NCI-H1694 (cell line): ENCODE results near the gene ADAMTS13.
A peak's percentile ranks its signal among the peaks of the same experiment; 100 is the strongest.
"Not testable (repeated sequence)": the region's sequence is repeated elsewhere in the genome, so short reads cannot be mapped to it uniquely, and the experiment has no call there.

ENCODE experiments used
- DNase-seq: peaks from one replicate; lab custom pipeline; 2025; lab: John Stamatoyannopoulos, UW

ADAMTS13 gene

GRCh38 chr9:133421615-133422542 lies at the start of gene ADAMTS13:
ADAMTS13 (plus strand) TSS chr9:133422367; CDS start chr9:133422444, 77 bp downstream.
- DNase-seq: no peak

DNA sequence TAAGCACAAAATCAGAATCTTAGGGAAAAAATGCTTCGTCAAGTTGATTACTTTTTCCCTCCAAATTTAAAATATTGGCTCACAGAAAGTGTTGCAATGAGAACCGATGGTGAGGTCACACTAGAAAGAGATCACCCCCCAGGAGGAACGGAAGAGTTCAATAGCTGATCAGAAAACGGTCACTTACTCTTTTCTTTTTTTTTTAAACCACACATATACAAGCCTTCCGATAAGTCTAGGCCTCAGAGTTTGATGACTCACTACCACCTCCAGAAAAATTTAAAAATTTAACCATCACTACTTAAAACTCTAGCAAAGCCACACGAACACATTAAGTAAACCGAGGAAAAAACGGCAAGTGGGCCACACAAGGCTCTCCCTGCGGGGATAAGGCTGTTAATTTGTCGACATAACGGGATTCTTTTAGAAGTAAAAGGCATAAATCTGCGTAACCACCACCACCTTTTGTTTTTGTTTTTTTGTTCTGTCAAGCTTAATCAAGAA lies 47.5 kb upstream of the ADAMTS13 start:
- no peak for DNase-seq

DNA sequence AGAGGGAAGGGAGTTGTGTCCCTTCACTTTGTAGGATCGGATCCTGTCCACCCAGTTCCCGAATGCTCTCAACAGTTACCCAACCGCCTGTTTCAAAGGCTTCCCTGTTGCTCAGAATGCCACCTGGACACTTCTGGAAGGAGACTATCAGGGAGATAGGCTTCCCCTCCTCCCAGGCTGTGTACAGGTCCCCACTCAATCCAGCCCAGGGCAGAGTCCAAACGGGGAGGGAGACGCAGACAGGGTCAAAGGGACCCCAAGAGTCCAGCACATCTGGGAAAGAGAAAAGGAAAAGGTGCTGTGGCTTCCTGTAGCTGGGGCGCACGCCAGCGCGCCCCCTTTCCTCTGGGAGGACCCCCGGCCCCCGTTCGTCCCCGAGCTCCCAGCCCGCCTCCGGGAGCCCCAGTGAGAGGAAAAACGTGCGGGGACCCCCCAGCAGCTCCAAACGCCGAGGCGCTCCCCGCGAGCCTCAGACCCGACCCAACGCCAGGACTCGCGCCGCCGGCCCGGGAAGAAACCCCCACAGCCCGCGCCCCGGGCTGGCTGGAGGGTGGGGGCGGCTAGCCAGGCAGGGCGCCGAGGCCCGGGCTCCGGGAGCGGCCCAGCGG lies 46.9 kb upstream of the ADAMTS13 start:
- DNase-seq: no peak

- DNase-seq: peak; percentile 80
These were observed 46.2 kb upstream of the ADAMTS13 start, which contains the start of the genes STKLD1 and SURF4 for GRCh38 chr9:133375724-133376654. STKLD1 (plus strand) TSS chr9:133376366; CDS start chr9:133376474, 108 bp downstream. SURF4 (minus strand) TSS chr9:133376060; CDS start chr9:133375969, 91 bp downstream.

DNA sequence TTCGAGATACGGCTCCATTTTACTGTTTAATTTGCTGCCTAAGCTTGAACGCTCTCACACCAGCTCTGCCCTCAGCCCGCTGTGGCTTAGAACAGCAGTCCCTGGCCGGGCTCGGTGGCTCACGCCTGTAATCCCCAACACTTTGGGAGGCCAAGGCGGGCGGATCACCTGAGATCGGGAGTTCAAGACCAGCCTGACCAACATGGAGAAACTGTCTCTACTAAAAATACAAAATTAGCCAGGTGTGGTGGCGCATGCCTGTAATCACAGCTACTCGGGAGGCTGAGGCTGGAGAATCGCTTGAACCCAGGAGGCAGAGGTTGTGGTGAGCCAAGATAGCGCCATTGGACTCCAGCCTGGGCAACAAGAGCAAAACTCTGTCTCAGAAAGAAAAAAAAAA lies 44.9 kb upstream of the ADAMTS13 start:
- DNase-seq: not testable (repeated sequence)

GRCh38 chr9:133377721-133378216 lies 44.4 kb upstream of the ADAMTS13 start:
- peak; percentile 71 for DNase-seq

DNA sequence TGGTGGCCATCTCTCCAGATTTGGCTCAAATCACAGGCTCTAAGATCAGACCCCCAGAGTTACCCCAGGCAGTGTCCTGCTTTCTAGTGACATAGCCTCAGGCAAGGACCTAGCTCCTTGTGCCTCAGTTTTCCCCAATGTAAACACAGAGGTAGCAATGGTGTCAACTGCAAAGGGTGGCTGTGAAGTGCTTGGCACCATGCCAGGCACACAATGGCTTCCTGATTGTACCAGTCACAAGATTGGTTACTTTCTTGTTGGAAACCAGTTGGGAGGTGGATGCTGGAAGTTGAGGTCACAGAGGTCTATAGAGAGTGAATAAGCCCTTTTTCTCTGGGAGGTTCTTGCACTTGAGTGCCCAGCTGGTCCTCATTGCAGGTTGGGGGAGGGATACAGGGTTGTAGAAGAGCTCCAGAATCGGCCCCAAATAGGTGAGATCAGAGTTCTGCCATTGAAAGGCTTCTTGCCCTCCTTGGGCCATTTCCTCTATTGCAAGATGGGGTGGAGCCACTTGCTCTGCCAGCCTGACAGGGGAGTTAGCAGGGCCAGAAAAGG lies 43.7 kb upstream of the ADAMTS13 start:
- DNase-seq: no peak

GRCh38 chr9:133379153-133380086 lies 42.7 kb upstream of the ADAMTS13 start:
- no peak for DNase-seq

- DNase-seq: no peak
These were observed 41.4 kb upstream of the ADAMTS13 start for GRCh38 chr9:133380734-133381133.

- no peak for DNase-seq
These were observed 39.5 kb upstream of the ADAMTS13 start for GRCh38 chr9:133382507-133383141.

DNA sequence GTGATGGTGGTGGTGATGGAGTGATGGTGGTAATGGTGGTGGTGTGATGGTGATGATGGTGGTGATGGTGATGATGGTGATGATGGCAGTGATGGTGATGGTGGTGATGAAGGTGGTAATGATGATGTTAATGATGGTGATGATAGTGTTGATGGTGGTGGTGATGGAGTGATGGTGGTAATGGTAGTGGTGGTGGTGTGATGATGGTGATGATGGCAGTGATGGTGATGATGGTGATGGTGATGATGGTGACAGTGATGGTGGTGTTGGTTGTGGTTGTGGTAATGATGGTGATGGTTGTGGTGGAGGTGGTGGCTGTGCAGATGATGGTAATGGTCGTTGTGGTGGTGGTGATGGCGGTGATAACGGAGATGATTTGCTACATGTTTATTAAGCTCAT lies 38.7 kb upstream of the ADAMTS13 start:
- DNase-seq: no peak

GRCh38 chr9:133384736-133385321 lies 37.3 kb upstream of the ADAMTS13 start:
- no peak for DNase-seq

- no peak for DNase-seq
These were observed 36.7 kb upstream of the ADAMTS13 start for GRCh38 chr9:133385452-133385851.

DNA sequence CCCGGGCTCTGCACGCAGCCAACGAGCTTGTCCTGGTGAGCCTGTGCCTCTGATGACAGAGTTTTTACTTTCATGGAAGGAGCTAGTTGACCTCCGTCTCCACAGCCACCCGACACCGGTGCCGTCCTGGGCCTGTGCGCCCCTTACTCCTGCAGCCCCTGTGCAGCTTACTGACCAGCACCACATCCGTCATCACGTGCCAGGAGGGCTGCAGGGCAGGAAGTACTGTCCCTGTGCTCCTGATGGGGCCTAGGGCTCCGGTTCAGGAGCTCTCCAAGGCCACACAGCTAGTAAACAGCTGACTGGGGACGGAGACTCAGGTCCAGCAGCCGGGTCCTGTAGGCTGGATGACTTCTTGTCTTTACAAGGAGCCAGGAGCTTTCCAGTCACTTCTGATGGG lies 35.8 kb upstream of the ADAMTS13 start:
- DNase-seq: no peak

DNA sequence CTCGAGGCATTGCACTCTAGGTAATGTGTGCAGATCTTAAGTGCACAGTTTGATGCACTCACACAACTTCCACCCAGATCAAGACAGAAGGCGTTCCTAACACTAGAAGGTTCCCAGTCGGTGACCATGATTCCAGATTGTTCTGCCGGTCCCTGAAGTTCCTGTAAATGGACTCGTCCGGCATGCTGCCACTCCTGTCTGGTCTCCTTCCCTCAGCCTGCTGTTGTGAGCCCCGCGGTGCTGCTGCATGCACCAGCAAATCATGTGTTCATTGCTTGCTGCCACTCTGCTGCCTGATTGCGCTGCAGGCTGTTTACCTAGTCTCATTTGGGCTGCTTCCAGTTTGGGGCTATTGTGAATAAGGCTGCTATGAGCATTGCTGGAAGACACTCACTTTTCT lies 34.5 kb upstream of the ADAMTS13 start:
- DNase-seq: peak; percentile 47

DNA sequence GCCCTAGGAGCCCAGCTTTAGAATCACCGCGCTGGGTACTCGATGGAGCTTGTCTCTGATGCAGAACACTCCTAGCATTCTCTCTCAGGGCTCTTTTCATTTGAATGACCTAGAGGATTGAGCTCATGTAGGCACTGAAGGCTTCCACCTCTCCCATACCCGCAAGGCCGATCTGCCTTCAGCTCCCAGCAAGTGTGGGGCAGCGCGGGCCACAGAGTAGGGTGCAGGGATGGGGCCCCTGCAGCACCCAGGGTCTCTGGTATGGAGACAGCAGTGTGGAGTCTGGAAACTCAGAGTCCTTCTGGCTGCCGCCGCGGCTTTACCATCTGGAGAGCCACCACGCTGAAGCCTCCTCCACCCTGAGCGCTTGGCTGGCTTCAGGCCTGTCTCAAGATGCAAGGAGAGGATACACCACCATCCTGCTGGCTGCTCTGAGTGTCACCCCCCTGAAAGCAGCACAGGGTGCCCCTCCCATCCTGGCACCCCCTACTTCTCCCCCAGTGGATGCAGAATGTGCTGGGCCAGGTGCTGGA lies 33.1 kb upstream of the ADAMTS13 start:
- no peak for DNase-seq

DNA sequence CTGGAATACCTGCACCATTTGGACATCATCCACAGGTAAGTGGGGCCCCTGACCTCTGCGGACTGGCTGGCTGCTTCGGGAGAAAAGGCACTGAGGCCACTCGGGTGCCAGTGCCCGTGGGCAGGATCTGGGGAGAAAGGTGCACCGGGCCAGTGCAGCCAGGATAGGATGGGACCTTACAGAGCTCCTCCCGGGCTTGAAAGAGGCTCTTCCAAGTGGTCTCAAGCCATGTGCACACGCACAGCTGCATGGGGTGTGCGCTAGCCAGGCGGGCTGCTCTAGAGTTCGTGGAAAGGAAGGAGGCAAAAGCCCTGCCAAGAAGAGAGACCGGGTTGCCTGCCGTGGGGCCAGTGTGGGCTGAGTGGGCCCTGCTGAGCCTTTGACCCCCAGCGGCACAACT lies 32.6 kb upstream of the ADAMTS13 start:
- no peak for DNase-seq

DNA sequence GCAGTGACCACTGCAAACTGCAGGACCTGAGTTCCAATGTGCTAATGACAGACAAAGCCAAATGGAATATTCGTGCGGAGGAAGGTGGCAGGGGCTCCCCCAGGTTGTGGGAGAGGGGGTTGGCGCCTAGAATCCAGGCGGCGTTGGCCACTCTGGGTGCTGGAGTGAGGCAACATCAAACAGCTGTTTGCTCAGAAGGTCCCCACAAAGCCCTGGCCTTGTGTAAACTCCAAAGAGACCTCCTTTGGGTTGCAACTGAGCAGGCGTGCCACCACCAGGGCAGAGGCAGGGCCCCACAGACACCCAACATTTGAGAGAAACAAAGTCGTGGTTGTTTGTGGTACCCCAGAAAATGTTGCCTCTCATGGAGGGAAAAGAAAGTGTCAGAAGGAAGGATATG lies 31.5 kb upstream of the ADAMTS13 start:
- DNase-seq: no peak

DNA sequence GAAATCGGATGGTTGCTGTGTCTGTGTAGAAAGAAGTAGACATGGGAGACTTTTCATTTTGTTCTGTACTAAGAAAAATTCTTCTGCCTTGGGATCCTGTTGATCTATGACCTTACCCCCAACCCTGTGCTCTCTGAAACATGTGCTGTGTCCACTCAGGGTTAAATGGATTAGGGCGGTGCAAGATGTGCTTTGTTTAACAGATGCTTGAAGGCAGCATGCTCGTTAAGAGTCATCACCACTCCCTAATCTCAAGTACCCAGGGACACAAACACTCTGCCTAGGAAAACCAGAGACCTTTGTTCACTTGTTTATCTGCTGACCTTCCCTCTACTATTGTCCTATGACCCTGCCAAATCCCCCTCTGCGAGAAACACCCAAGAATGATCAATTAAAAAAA lies 30.7 kb upstream of the ADAMTS13 start:
- DNase-seq: not testable (repeated sequence)
